HepG2 (cell line): Measurements from ENCODE around the gene ZNF226. TPM values are rescaled to one million over a fixed set of nuclear protein-coding genes. Genes with fewer than 3 reads are reported as not detected.

Experiments
- ARID4A ChIP-seq: sonication (generic); formaldehyde crosslinking; IDR thresholded peaks from 2 replicates; pipeline ENCODE4 v1.5.0; 2020; ENCODE audit warnings: mild to moderate bottlenecking, missing genetic modification reagents, borderline replicate concordance
- ATF7 ChIP-seq, 2 experiments: fragments of 450-650 bp in 1 of 2; sonication (generic) in 1 of 2; formaldehyde crosslinking in 1 of 2; IDR thresholded peaks; 2 replicates each; pipeline versions ENCODE4 v1.4.0 to v1.6.1; 2016 to 2020; ENCODE audit warnings: antibody characterized with exemption in 1 of 2, mild to moderate bottlenecking in 1 of 2, missing genetic modification reagents in 1 of 2
- FOSL2 ChIP-seq: sonication (generic); formaldehyde crosslinking; IDR thresholded peaks from 2 replicates; pipeline ENCODE4 v1.4.0; 2020; ENCODE audit warnings: missing genetic modification reagents
- FOXM1 ChIP-seq: sonication (generic); formaldehyde crosslinking; IDR thresholded peaks from 2 replicates; pipeline ENCODE4 v1.5.0; 2020; ENCODE audit warnings: missing genetic modification reagents
- HDAC6 ChIP-seq: fragments of 200-600 bp; sonication (generic); IDR thresholded peaks from 2 replicates; pipeline ENCODE4 v1.7.0; 2017; ENCODE audit warnings: mild to moderate bottlenecking, antibody characterized with exemption, low read length, low read depth
- JUNB ChIP-seq: sonication (generic); formaldehyde crosslinking; IDR thresholded peaks from 2 replicates; pipeline ENCODE4 v1.8.0; 2022; ENCODE audit warnings: missing genetic modification reagents, mild to moderate bottlenecking, borderline replicate concordance
- NAIF1 ChIP-seq: sonication (generic); formaldehyde crosslinking; IDR thresholded peaks from 2 replicates; pipeline ENCODE4 v1.5.0; 2020; ENCODE audit warnings: mild to moderate bottlenecking, missing genetic modification reagents, borderline replicate concordance
- PHF21A ChIP-seq: sonication (generic); formaldehyde crosslinking; IDR thresholded peaks from 2 replicates; pipeline ENCODE4 v1.5.0; 2020; ENCODE audit warnings: mild to moderate bottlenecking, missing genetic modification reagents
- SRF ChIP-seq: IDR thresholded peaks from 2 replicates; pipeline ENCODE4 v1.6.1; 2011; ENCODE audit warnings: mild to moderate bottlenecking, low read depth, low read length, moderate library complexity
- TGIF2 ChIP-seq: IDR thresholded peaks from 2 replicates; pipeline ENCODE4 v1.6.1; 2016; ENCODE audit warnings: control low read depth, missing compliant biosample characterization
- THYN1 ChIP-seq: sonication (generic); formaldehyde crosslinking; IDR thresholded peaks from 2 replicates; pipeline ENCODE4 v1.8.1; 2023; ENCODE audit warnings: low read depth, mild to moderate bottlenecking, moderate library complexity, missing genetic modification reagents, borderline replicate concordance
- TOE1 ChIP-seq: sonication (generic); formaldehyde crosslinking; IDR thresholded peaks from 2 replicates; pipeline ENCODE4 v1.4.0; 2020; ENCODE audit warnings: mild to moderate bottlenecking, missing genetic modification reagents
- TRAFD1 ChIP-seq: sonication (generic); formaldehyde crosslinking; IDR thresholded peaks from 2 replicates; pipeline ENCODE4 v1.5.1; 2020; ENCODE audit warnings: missing genetic modification reagents, mild to moderate bottlenecking, borderline replicate concordance
- ZC3H13 ChIP-seq: sonication (generic); formaldehyde crosslinking; IDR thresholded peaks from 2 replicates; pipeline ENCODE4 v1.8.1; 2023; ENCODE audit warnings: mild to moderate bottlenecking, missing genetic modification reagents, moderate library complexity
- ZNF124 ChIP-seq: sonication (generic); formaldehyde crosslinking; IDR thresholded peaks from 2 replicates; pipeline ENCODE4 v1.4.0; 2020; ENCODE audit warnings: missing genetic modification reagents
- ZNF205 ChIP-seq: IDR thresholded peaks from 2 replicates; pipeline ENCODE4 v1.6.1; 2018; ENCODE audit warnings: missing biosample characterization, missing genetic modification reagents
- ZNF441 ChIP-seq: sonication (generic); formaldehyde crosslinking; IDR thresholded peaks from 2 replicates; pipeline ENCODE4 v1.7.0; 2021; ENCODE audit warnings: missing genetic modification reagents, borderline replicate concordance
- ZNF607 ChIP-seq: sonication (generic); formaldehyde crosslinking; IDR thresholded peaks from 2 replicates; pipeline ENCODE4 v1.5.1; 2020; ENCODE audit warnings: missing genetic modification reagents, mild to moderate bottlenecking, borderline replicate concordance
- polyA plus RNA-seq, 8 experiments: library from polyadenylated mRNA; depleted of rRNA in 3 of 8; stranded (reverse) in 7 of 8; unstranded in 1 of 8; fragments of >200 nt; fragmentation: Illumina TruSeq in 4 of 8; extraction: Trizol in 4 of 8; gene quantifications; 2 replicates each; pipeline versions ENCODE4 v1.2.1 to v1.2.3, GENCODE V29; 2011 to 2016; ENCODE audit warnings: low read depth in 4 of 8, missing spikeins in 1 of 8, mixed read lengths in 1 of 8; ENCODE audit not compliant: insufficient read depth in 1 of 8
- total RNA-seq, 5 experiments: library from RNA; depleted of rRNA; stranded (reverse); fragments of >200 nt; fragmentation: Illumina TruSeq; extraction: Trizol; gene quantifications; 2 replicates each; pipeline ENCODE4 v1.2.3, GENCODE V29; 2016; ENCODE audit warnings: low read depth in 1 of 5
- TF ChIP-seq, protein P1 (sequence below): sonication (generic); IDR thresholded peaks from 2 replicates; pipeline ENCODE4 v1.6.1; 2016; ENCODE audit warnings: low read depth, borderline replicate concordance
- TF ChIP-seq, protein P2 (sequence below): sonication (generic); formaldehyde crosslinking; IDR thresholded peaks from 2 replicates; pipeline ENCODE4 v1.5.0; 2020; ENCODE audit warnings: mild to moderate bottlenecking, low read depth, missing genetic modification reagents, borderline replicate concordance
- TF ChIP-seq, protein P3 (sequence below): IDR thresholded peaks from 2 replicates; pipeline ENCODE4 v1.6.1; 2016; ENCODE audit warnings: missing genetic modification reagents, missing compliant biosample characterization

ZNF226 gene
- total and polyA plus RNA-seq, 2 of the 13 experiments (the other 11 are each of a cell fraction or from before 2014, with no cell fraction given), result 8.3 to 16.0 TPM

DNA sequence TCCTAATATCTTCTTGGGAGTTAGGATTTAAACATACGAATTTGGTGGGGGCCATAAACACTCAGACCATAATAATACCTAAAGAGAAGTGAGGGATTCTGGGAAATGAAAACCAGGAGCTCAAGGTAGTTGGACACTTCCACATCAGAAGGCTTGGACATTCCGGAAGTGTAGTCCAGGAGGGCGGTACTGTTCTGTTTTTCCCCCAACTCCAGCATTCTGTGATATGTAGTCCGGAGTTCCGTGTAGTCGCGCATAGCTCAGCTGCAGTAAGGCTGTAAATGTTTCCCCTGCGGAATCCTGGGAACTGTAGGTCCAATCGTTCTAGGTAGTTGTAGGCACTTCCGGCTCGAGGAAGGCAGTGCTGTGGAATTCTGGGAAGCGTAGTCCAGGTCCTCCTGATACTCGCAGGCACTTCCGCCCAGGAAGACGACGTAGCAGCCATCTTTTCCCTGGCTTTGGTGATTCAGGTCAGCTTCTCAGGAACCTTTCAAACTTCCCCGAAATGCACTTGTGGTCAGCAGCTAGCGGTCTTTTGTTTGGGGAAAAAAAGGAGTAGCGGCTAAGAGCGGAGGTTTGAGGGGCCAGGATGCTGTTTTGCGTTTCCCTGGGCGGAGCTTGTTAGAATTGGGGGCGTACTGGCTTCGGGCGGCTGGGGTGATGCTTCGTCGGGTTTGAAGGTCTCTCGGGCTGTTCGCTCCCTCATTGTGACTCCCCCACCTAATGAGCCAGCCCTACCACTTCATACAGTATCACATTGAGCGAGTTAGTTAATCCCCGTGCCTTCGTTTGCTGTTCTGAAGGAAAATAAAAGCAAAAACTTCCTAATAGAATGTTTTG, at the start of gene ZNF226 (continued):
- TF ChIP-seq SRF (no peak; the same call in 1 of the 2 replicates), ARID4A (CRISPR knock-in tag) (peak; percentile 87; the same call in 1 of the 2 replicates), THYN1 (CRISPR knock-in tag) (no peak), PHF21A (peak; percentile 79; the same call in 1 of the 2 replicates), ZNF124 (CRISPR knock-in tag) (no peak), ZNF441 (CRISPR knock-in tag) (peak; percentile 100), ZC3H13 (CRISPR knock-in tag) (no peak), FOXM1 (CRISPR knock-in tag) (no peak), TOE1 (peak; percentile 72; the same call in 1 of the 2 replicates), ZNF607 (CRISPR knock-in tag) (no peak), HDAC6 (no peak), FOSL2 (peak; percentile 50; the same call in 1 of the 2 replicates), TGIF2 (peak; percentile 18; the same call in 1 of the 2 replicates), NAIF1 (0 out of 2 replicates have a peak, but pooled peaks have one; percentile 31), JUNB (CRISPR knock-in tag) (no peak), ZNF205 (CRISPR knock-in tag) (no peak), ATF7 (IDR thresholded peaks at IDR 0.05) (no peak), ATF7 (CRISPR knock-in tag; IDR thresholded peaks at IDR 0.05) (no peak), TRAFD1 (CRISPR knock-in tag) (no peak)
- TF ChIP-seq, protein P1, sequence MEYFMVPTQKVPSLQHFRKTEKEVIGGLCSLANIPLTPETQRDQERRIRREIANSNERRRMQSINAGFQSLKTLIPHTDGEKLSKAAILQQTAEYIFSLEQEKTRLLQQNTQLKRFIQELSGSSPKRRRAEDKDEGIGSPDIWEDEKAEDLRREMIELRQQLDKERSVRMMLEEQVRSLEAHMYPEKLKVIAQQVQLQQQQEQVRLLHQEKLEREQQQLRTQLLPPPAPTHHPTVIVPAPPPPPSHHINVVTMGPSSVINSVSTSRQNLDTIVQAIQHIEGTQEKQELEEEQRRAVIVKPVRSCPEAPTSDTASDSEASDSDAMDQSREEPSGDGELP, result peak; percentile 79; the same call in 1 of the 2 replicates
- TF ChIP-seq, protein P2, sequence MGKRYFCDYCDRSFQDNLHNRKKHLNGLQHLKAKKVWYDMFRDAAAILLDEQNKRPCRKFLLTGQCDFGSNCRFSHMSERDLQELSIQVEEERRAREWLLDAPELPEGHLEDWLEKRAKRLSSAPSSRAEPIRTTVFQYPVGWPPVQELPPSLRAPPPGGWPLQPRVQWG (CRISPR knock-in tag), result no peak
- TF ChIP-seq, protein P3, sequence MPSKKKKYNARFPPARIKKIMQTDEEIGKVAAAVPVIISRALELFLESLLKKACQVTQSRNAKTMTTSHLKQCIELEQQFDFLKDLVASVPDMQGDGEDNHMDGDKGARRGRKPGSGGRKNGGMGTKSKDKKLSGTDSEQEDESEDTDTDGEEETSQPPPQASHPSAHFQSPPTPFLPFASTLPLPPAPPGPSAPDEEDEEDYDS (CRISPR knock-in tag), result peak; percentile 40; the same call in 1 of the 2 replicates
